ENCODE data around the gene LRPAP1. TPM values are rescaled to one million over a fixed set of nuclear protein-coding genes. Genes with fewer than 3 reads are reported as not detected.

Gene LRPAP1
- total and polyA plus RNA-seq, 10 of the 15 experiments (the other 5 are each of a cell fraction or from before 2014, with no cell fraction given): 1.0 to 100 (median 51.1) TPM

GRCh38 chr4:3481113-3481531 lies 51.1 kb downstream of the LRPAP1 start:
- WGBS (ENCODE audit: insufficient coverage, insufficient replicate concordance, low lambda C conversion rate, missing lambda C conversion rate): 5% methylated on average over 4 of the region's 5 CpGs
- ChIA-PET CTCF (interaction anchor here (0.5 to 2.1 kb wide), 31 partner anchors 8 to 1424 kb away, joined by 3 to 10 read pairs (median 4); no protein-coding TSS in a partner anchor), SMC1A (ENCODE audit: uncharacterized antibody, unreplicated experiment) (interaction anchor here (0.6 to 2.0 kb wide), 6 partner anchors 11 to 1302 kb away, joined by 3 to 7 read pairs (median 3); no protein-coding TSS in a partner anchor), RAD21 (ENCODE audit: unreplicated experiment) (interaction anchor here (1.2 to 2.9 kb wide), 4 partner anchors 37 to 400 kb away, joined by 3 to 19 read pairs (median 4); no protein-coding TSS in a partner anchor), POLR2A (no interaction called here)
- FAIRE-seq (no peak), DNase-seq (ENCODE audit: low read depth, low spot score) (no peak), ATAC-seq (no peak)
- Histone ChIP-seq H3K4me3 (no peak overlapping the region), H3K27me3 (replicated peaks in 1 of 2; ENCODE audit: control insufficient read depth in 2 of 2, insufficient read depth in 2 of 2, low read length in 1 of 2) (peaks cover 2 to 6% of the 10 kb centered on the region in 2 experiments; a peak in 3 of 4 replicates), H3K27ac (ENCODE audit: control insufficient read depth, insufficient read depth) (no peak overlapping the region), H3K9me3 (replicated peaks; ENCODE audit: control insufficient read depth, insufficient read depth, low read length) (no peaks in the 10 kb centered on the region), H3K4me2 (ENCODE audit: control insufficient read depth, insufficient read depth) (no peak overlapping the region), H4K20me1 (ENCODE audit: control insufficient read depth, insufficient read depth) (no peaks in the 10 kb centered on the region), H3K9ac (ENCODE audit: control insufficient read depth, insufficient read depth, low read length) (no peak overlapping the region), H3K36me3 (ENCODE audit: control insufficient read depth in 2 of 2, insufficient read depth in 2 of 2, low read length in 1 of 2) (no peaks in the 10 kb centered on the region), H3K4me1 (ENCODE audit: control insufficient read depth, insufficient read depth, low read length) (no peaks in the 10 kb centered on the region; the same call in 1 of the 2 replicates), H3K79me2 (ENCODE audit: control insufficient read depth, insufficient read depth, low read length) (no peaks in the 10 kb centered on the region), H2AFZ (ENCODE audit: control insufficient read depth, low read depth, low read length) (no peak overlapping the region)
- TF ChIP-seq ASH2L (IDR thresholded peaks at IDR 0.05; ENCODE audit: borderline replicate concordance, low read depth) (no peak), CHD2 (IDR thresholded peaks at IDR 0.05; ENCODE audit: borderline replicate concordance, low read depth, low read length) (no peak), CREB1 (IDR thresholded peaks at IDR 0.05; ENCODE audit: low read depth) (no peak), TARDBP (IDR thresholded peaks at IDR 0.05; ENCODE audit: borderline replicate concordance) (no peak), FOXK2 (IDR thresholded peaks at IDR 0.05) (no peak), HDGF (IDR thresholded peaks at IDR 0.05) (no peak), SP1 (IDR thresholded peaks at IDR 0.05; ENCODE audit: low read depth, low read length) (no peak), SKIL (IDR thresholded peaks at IDR 0.05; ENCODE audit: low read depth, poor library complexity, severe bottlenecking) (no peak), TCF12 (IDR thresholded peaks at IDR 0.05; ENCODE audit: low read depth, low read length) (no peak), WRNIP1 (IDR thresholded peaks at IDR 0.05; ENCODE audit: borderline replicate concordance, low read depth, low read length) (no peak), CTCF (IDR thresholded peaks at IDR 0.05 in 2 of 3, conservative IDR thresholded peaks at IDR 0.05 in 1 of 3; ENCODE audit: control insufficient read depth in 2 of 3, extremely low read depth in 1 of 3, insufficient read depth in 1 of 3, low read depth in 3 of 3, low read length in 3 of 3) (no peak), EZH2 (IDR thresholded peaks at IDR 0.05; ENCODE audit: borderline replicate concordance, control insufficient read depth, low read depth, low read length) (no peak), TBL1XR1 (IDR thresholded peaks at IDR 0.05; ENCODE audit: low read depth, low read length) (no peak)
- no TSS peak for BruUV-seq (replicated peaks)
- in situ Hi-C loops (cut with MboI) (no loop called here), intact Hi-C loops (cut with micrococcal nuclease; ENCODE audit: unreplicated experiment) (no loop called here)

All from GM12878 (cell line).